Measurements from ENCODE around the gene SLC25A25.

Gene SLC25A25

GRCh38 chr9:128055344-128056040, 12.5 kb upstream of the SLC25A25 start:
- DNase-seq (ENCODE audit: low spot score) = no peak
- Histone ChIP-seq H4K91ac (ENCODE audit: low read depth, low read length, poor library complexity) (no peak overlapping the region), H3K4ac (ENCODE audit: low read length) (no peak overlapping the region), H3K79me1 (ENCODE audit: low read depth, low read length) (no peaks in the 10 kb centered on the region), H2AK5ac (ENCODE audit: low read depth, low read length) (peak overlapping the region; percentile 33), H2BK5ac (ENCODE audit: low read length) (no peak overlapping the region), H3K9ac (ENCODE audit: low read depth, low read length, poor library complexity) (no peak overlapping the region), H3K14ac (ENCODE audit: low read length) (no peak overlapping the region), H3K27me3 (ENCODE audit: control insufficient read depth in 3 of 3, insufficient read depth in 3 of 3, low read depth in 1 of 3, low read length in 3 of 3) (peaks cover 0 to 4% (median 0%) of the 10 kb centered on the region in 3 experiments), H2BK120ac (ENCODE audit: low read depth, low read length) (no peak overlapping the region), H3K4me3 (ENCODE audit: low read length in 2 of 2) (no peak overlapping the region), H2AFZ (ENCODE audit: low read length) (peak overlapping the region; percentile 74), H3K18ac (ENCODE audit: low read length) (peak overlapping the region; percentile 81), H3K23ac (ENCODE audit: low read depth, low read length, poor library complexity) (peak overlapping the region; percentile 67), H2BK15ac (ENCODE audit: low read length) (peak overlapping the region; percentile 27), H3K4me1 (ENCODE audit: control insufficient read depth in 2 of 2, insufficient read depth in 1 of 2, low read depth in 1 of 2, low read length in 2 of 2) (peaks cover 12 to 18% of the 10 kb centered on the region in 2 donors), H3K27ac (replicated peaks; ENCODE audit: low read length) (no peak overlapping the region), H3K4me2 (ENCODE audit: insufficient read depth, low read length, poor library complexity, severe bottlenecking) (no peak overlapping the region), H2BK12ac (ENCODE audit: low read length) (no peak overlapping the region), H3K9me3 (replicated peaks in 1 of 2; ENCODE audit: control insufficient read depth in 2 of 2, insufficient read depth in 1 of 2, low read depth in 1 of 2, low read length in 2 of 2) (no peaks in the 10 kb centered on the region), H3K36me3 (replicated peaks in 1 of 2; ENCODE audit: control insufficient read depth in 2 of 2, insufficient read depth in 2 of 2, low read length in 2 of 2) (no peaks in the 10 kb centered on the region), H4K8ac (ENCODE audit: low read depth, low read length) (no peak overlapping the region)
- WGBS, 2 donors (ENCODE audit: extremely low coverage in 2 of 2, insufficient read length in 2 of 2, insufficient replicate concordance in 1 of 2) = no CpG with 5 or more reads among the region's 7 CpGs

DNA sequence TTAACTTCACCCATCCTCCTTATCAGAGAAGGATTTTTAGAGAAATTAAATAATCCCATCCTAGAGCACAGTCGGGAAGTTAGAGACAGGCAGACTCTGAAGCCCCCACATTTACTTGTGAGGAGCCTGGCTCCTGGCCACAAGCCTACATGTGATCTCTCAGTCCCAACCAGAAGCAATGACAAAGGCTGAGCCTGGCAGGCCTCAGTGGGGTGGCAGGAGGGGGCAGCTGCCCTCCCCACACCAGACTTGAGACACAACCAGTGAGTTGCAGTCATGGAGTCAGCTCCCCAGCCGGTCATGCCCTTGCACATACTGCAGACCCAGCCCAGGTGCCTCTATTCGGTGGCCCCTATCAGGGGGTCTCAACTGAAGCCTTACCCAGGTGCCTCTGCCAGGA, 11.9 kb upstream of the SLC25A25 start:
- H2BK12ac ChIP-seq (ENCODE audit: low read length) = no peak overlapping the region
- H2BK120ac ChIP-seq (ENCODE audit: low read depth, low read length) = no peak overlapping the region
- peak overlapping the region; percentile 21 for H2BK5ac ChIP-seq (ENCODE audit: low read length)
- no peak overlapping the region for H3K23ac ChIP-seq (ENCODE audit: low read depth, low read length, poor library complexity)
- H3K14ac ChIP-seq (ENCODE audit: low read length) = no peak overlapping the region
- peak overlapping the region; percentile 74 for H2AFZ ChIP-seq (ENCODE audit: low read length)
- no peaks in the 10 kb centered on the region for H3K27me3 ChIP-seq (ENCODE audit: control insufficient read depth in 3 of 3, insufficient read depth in 3 of 3, low read depth in 1 of 3, low read length in 3 of 3)
- H2AK5ac ChIP-seq (ENCODE audit: low read depth, low read length) = peak overlapping the region; percentile 44
- H2BK15ac ChIP-seq (ENCODE audit: low read length) = peak overlapping the region; percentile 50
- no peaks in the 10 kb centered on the region for H3K36me3 ChIP-seq (replicated peaks in 1 of 2; ENCODE audit: control insufficient read depth in 2 of 2, insufficient read depth in 2 of 2, low read length in 2 of 2)
- H3K79me1 ChIP-seq (ENCODE audit: low read depth, low read length) = no peaks in the 10 kb centered on the region
- H3K4me2 ChIP-seq (ENCODE audit: insufficient read depth, low read length, poor library complexity, severe bottlenecking) = no peak overlapping the region
- peak overlapping the region; percentile 86 for H3K18ac ChIP-seq (ENCODE audit: low read length)
- H3K4me3 ChIP-seq (ENCODE audit: low read length in 2 of 2) = no peak overlapping the region
- H4K8ac ChIP-seq (ENCODE audit: low read depth, low read length) = no peak overlapping the region
- peaks cover 12 to 16% of the 10 kb centered on the region in 2 donors for H3K4me1 ChIP-seq (ENCODE audit: control insufficient read depth in 2 of 2, insufficient read depth in 1 of 2, low read depth in 1 of 2, low read length in 2 of 2)
- no CpG with 5 or more reads among the region's 3 CpGs for WGBS, 2 donors (ENCODE audit: extremely low coverage in 2 of 2, insufficient read length in 2 of 2, insufficient replicate concordance in 1 of 2)
- no peak overlapping the region for H3K9ac ChIP-seq (ENCODE audit: low read depth, low read length, poor library complexity)
- H3K4ac ChIP-seq (ENCODE audit: low read length) = peak overlapping the region; percentile 38
- no peak overlapping the region for H4K91ac ChIP-seq (ENCODE audit: low read depth, low read length, poor library complexity)
- H3K27ac ChIP-seq (replicated peaks; ENCODE audit: low read length) = no peak overlapping the region
- no peaks in the 10 kb centered on the region for H3K9me3 ChIP-seq (replicated peaks in 1 of 2; ENCODE audit: control insufficient read depth in 2 of 2, insufficient read depth in 1 of 2, low read depth in 1 of 2, low read length in 2 of 2)
- DNase-seq (ENCODE audit: low spot score) = no peak

DNA sequence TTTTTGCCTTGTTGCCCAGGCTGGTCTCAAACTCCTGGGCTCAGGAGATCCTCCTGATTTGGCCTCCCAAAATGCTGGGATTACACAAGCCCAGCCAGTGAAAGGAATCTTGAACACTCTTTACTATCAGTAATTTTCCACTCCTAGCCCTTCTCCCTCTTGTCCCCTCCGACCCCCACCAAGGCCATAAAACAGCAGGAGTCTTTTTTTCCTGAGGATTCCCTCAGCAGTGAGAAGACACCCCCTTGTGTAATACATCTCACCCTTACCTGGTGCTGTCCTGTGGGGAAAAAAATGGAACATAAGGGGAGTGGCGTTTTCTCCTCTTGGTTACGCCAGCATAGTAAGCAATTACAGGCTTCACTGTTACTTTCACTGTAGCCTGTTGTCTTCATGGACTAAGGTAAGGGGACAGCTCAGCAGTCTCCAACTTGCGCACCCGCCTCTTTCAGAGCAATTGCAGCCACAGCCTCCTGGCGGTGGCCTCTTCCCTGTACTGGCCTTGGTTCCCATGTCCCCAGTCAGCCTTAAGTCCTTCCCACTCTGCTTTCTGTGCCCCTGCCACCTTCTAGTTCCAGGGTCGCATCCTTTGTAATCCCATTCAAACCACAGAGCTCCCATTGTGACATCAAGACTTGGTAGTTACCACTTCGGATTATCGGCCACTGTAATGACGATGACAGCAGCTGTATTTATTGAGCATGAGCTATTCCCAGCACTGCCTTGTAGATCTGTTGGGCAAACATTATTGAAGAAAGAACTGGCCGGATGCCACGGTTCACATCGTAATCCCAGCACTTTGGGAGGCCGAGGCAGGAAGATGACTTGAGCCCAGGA, 10.9 kb upstream of the SLC25A25 start:
- Histone ChIP-seq H3K4me3 (ENCODE audit: low read length in 2 of 2) (no peak overlapping the region), H3K9me3 (replicated peaks in 1 of 2; ENCODE audit: control insufficient read depth in 2 of 2, insufficient read depth in 1 of 2, low read depth in 1 of 2, low read length in 2 of 2) (peaks cover 0 to 2% of the 10 kb centered on the region in 2 donors), H3K79me1 (ENCODE audit: low read depth, low read length) (no peaks in the 10 kb centered on the region), H3K4me2 (ENCODE audit: insufficient read depth, low read length, poor library complexity, severe bottlenecking) (no peak overlapping the region), H3K9ac (ENCODE audit: low read depth, low read length, poor library complexity) (no peak overlapping the region), H3K27me3 (ENCODE audit: control insufficient read depth in 3 of 3, insufficient read depth in 3 of 3, low read depth in 1 of 3, low read length in 3 of 3) (no peaks in the 10 kb centered on the region), H2BK15ac (ENCODE audit: low read length) (no peak overlapping the region), H4K91ac (ENCODE audit: low read depth, low read length, poor library complexity) (no peak overlapping the region), H3K27ac (replicated peaks; ENCODE audit: low read length) (no peak overlapping the region), H2BK120ac (ENCODE audit: low read depth, low read length) (no peak overlapping the region), H2BK12ac (ENCODE audit: low read length) (no peak overlapping the region), H2AFZ (ENCODE audit: low read length) (peak overlapping the region; percentile 0), H3K23ac (ENCODE audit: low read depth, low read length, poor library complexity) (no peak overlapping the region), H2AK5ac (ENCODE audit: low read depth, low read length) (no peak overlapping the region), H3K14ac (ENCODE audit: low read length) (no peak overlapping the region), H4K8ac (ENCODE audit: low read depth, low read length) (no peak overlapping the region), H3K18ac (ENCODE audit: low read length) (peak overlapping the region; percentile 23), H3K36me3 (replicated peaks in 1 of 2; ENCODE audit: control insufficient read depth in 2 of 2, insufficient read depth in 2 of 2, low read length in 2 of 2) (peaks cover 0 to 2% of the 10 kb centered on the region in 2 donors), H3K4ac (ENCODE audit: low read length) (no peak overlapping the region), H2BK5ac (ENCODE audit: low read length) (no peak overlapping the region), H3K4me1 (ENCODE audit: control insufficient read depth in 2 of 2, insufficient read depth in 1 of 2, low read depth in 1 of 2, low read length in 2 of 2) (peaks cover 12 to 16% of the 10 kb centered on the region in 2 donors)
- no CpG with 5 or more reads among the region's 14 CpGs for WGBS, 2 donors (ENCODE audit: extremely low coverage in 2 of 2, insufficient read length in 2 of 2, insufficient replicate concordance in 1 of 2)
- no peak for DNase-seq (ENCODE audit: low spot score)

All from neuronal stem cell (in vitro differentiated cells).